PC-9 (cell line): ENCODE data around the gene RASAL2. TPM values are rescaled to one million over a fixed set of nuclear protein-coding genes. Genes with fewer than 3 reads are reported as not detected.

Experiments
- BruUV-seq: library from RNA; stranded (reverse); fragments of 400-500 nt; replicated peaks from 2 replicates; lab custom pipeline; 2021; lab: Mats Ljungman, UMichigan
- CTCF ChIA-PET: fragments of 300-600 bp; sonication (Branson Sonifier 250); formaldehyde crosslinking; loops from one replicate; lab custom pipeline; 2022; ENCODE audit warnings: antibody characterized with exemption; lab: Charles Lee
- POLR2A ChIA-PET: fragments of 300-600 bp; sonication (Branson Sonifier 250); formaldehyde crosslinking; loops from one replicate; lab custom pipeline; 2022; ENCODE audit warnings: antibody characterized with exemption; ENCODE audit not compliant: unreplicated experiment; lab: Charles Lee
- DNase-seq, 2 experiments: peaks; one replicate each; pipeline versions ENCODE4 v3.0.0 to v3.0.0-alpha.2; 2015 to 2022; ENCODE audit warnings: mixed read lengths in 1 of 2
- H2AFZ ChIP-seq: fragments of 200-600 bp; sonication (generic); 2 replicates; pipeline ENCODE4 v1.8.1; 2017; ENCODE audit warnings: antibody characterized with exemption
- H3F3A ChIP-seq: fragments of 200-600 bp; sonication (generic); 2 replicates; pipeline ENCODE4 v1.8.1; 2017; ENCODE audit warnings: antibody characterized with exemption, mild to moderate bottlenecking, low read depth; ENCODE audit not compliant: insufficient read depth
- H3K27ac ChIP-seq: fragments of 200-600 bp; sonication (generic); 2 replicates; pipeline ENCODE4 v1.6.1; 2016; ENCODE audit warnings: mixed run types
- H3K27me3 ChIP-seq: fragments of 200-600 bp; sonication (generic); 2 replicates; pipeline ENCODE4 v1.6.1; 2016; ENCODE audit warnings: low read depth, mixed run types; ENCODE audit not compliant: insufficient read depth
- H3K36me3 ChIP-seq: fragments of 200-600 bp; sonication (generic); 2 replicates; pipeline ENCODE4 v1.6.1; 2016; ENCODE audit warnings: low read depth, mixed run types
- H3K4me1 ChIP-seq: fragments of 200-600 bp; sonication (generic); replicated peaks from 2 replicates; pipeline ENCODE4 v1.6.1; 2016; ENCODE audit warnings: mixed run types; ENCODE audit not compliant: insufficient read depth
- H3K4me2 ChIP-seq: fragments of 200-600 bp; sonication (generic); 2 replicates; pipeline ENCODE4 v1.6.1; 2017; ENCODE audit warnings: mixed run types
- H3K4me3 ChIP-seq: fragments of 200-600 bp; sonication (generic); 2 replicates; pipeline ENCODE4 v1.6.1; 2016; ENCODE audit warnings: mixed run types
- H3K79me2 ChIP-seq: fragments of 200-600 bp; sonication (generic); 2 replicates; pipeline ENCODE4 v1.6.1; 2017; ENCODE audit warnings: low read depth, mixed run types
- H3K9me2 ChIP-seq: fragments of 200-600 bp; sonication (generic); 2 replicates; pipeline ENCODE4 v1.8.1; 2017; ENCODE audit warnings: mild to moderate bottlenecking; ENCODE audit not compliant: insufficient read depth
- H3K9me3 ChIP-seq: fragments of 200-600 bp; sonication (generic); 2 replicates; pipeline ENCODE4 v1.8.1; 2016; ENCODE audit warnings: low read depth; ENCODE audit not compliant: insufficient read depth
- H4K20me1 ChIP-seq: fragments of 200-600 bp; sonication (generic); 2 replicates; pipeline ENCODE4 v1.8.1; 2017; ENCODE audit not compliant: insufficient read depth
- EZH2 ChIP-seq: fragments of 200-600 bp; sonication (generic); IDR thresholded peaks from 2 replicates; pipeline ENCODE4 v1.8.0; 2017; ENCODE audit warnings: antibody characterized with exemption, low read depth
- intact Hi-C: fragments of 100-400 bp; cut with micrococcal nuclease; formaldehyde crosslinking; loops from one replicate; pipeline ENCODE4 v1.10.0; 2022; ENCODE audit not compliant: unreplicated experiment
- total RNA-seq: library from RNA; stranded (reverse); gene quantifications from 2 replicates; pipeline ENCODE4 v1.2.3, GENCODE V29; 2021
- TF ChIP-seq, protein P1 (sequence below): fragments of 200-600 bp; sonication (generic); conservative IDR thresholded peaks from 2 replicates; pipeline ENCODE4 v1.6.1; 2017; ENCODE audit warnings: mixed run types, antibody characterized with exemption, mild to moderate bottlenecking, moderate library complexity

Gene RASAL2
- total RNA-seq, 1 experiment from 2014 or later, result 54.1 TPM

DNA sequence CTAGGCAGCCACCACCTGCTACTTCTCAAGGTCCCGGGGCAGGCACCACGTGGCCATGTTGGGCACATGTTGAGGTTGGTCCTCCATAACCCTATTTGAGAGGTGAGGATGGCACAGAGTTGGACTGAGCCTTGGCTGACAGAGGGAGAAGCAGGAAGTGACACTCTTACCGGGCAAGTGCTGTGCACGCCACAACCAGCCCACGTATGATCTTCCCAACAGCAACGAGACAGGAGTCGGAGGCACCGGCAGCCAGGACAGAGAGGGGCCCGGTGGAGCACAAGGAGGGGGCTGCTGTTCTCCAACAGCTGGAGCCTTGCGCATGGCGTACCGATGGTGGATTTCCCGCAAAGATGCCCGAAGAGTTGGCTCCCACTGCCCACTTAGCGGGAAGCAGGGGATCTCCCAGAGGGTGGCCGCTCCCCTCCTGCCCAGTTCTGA lies 399.4 kb downstream of the RASAL2 start:
- Histone ChIP-seq H2AFZ (no peak overlapping the region), H3K79me2 (no peaks in the 10 kb centered on the region), H3K36me3 (no peaks in the 10 kb centered on the region), H3K9me3 (no peaks in the 10 kb centered on the region), H3K9me2 (no peaks in the 10 kb centered on the region), H3K4me3 (no peak overlapping the region), H3K4me2 (no peak overlapping the region), H3F3A (no peaks in the 10 kb centered on the region), H3K27ac (no peak overlapping the region), H3K27me3 (no peaks in the 10 kb centered on the region), H4K20me1 (no peaks in the 10 kb centered on the region), H3K4me1 (no peaks in the 10 kb centered on the region)
- CTCF ChIA-PET, result no interaction called here
- intact Hi-C loops, result no loop called here
- no peak for DNase-seq
- no TSS peak for BruUV-seq
- no peak for TF ChIP-seq EZH2
- TF ChIP-seq, protein P1, sequence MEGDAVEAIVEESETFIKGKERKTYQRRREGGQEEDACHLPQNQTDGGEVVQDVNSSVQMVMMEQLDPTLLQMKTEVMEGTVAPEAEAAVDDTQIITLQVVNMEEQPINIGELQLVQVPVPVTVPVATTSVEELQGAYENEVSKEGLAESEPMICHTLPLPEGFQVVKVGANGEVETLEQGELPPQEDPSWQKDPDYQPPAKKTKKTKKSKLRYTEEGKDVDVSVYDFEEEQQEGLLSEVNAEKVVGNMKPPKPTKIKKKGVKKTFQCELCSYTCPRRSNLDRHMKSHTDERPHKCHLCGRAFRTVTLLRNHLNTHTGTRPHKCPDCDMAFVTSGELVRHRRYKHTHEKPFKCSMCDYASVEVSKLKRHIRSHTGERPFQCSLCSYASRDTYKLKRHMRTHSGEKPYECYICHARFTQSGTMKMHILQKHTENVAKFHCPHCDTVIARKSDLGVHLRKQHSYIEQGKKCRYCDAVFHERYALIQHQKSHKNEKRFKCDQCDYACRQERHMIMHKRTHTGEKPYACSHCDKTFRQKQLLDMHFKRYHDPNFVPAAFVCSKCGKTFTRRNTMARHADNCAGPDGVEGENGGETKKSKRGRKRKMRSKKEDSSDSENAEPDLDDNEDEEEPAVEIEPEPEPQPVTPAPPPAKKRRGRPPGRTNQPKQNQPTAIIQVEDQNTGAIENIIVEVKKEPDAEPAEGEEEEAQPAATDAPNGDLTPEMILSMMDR, result no peak
- POLR2A ChIA-PET, result no interaction called here

DNA sequence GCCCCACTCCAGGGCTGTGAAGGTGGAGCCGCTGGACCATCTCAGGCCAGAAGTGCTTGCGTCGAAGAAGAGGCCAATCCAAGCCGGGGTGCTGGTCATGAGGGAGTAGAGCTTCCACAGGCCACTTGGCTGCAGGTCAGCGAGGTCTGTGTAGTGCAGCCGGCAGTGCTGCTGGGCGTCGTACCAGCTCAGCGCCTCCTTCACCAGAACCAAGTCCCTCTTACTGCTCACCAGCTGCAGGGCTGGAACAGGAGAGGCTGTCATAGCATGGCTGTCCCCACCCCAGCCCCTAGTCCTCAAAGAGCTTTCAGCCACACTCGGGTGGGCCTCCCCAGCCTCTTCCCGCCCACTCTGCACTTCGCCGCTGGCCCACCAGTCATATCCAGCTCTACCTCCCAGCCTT lies 400.7 kb downstream of the RASAL2 start:
- POLR2A ChIA-PET, result no interaction called here
- no peak for DNase-seq
- intact Hi-C loops, result no loop called here
- no TSS peak for BruUV-seq
- CTCF ChIA-PET, result interaction anchor here (0.6 to 1.1 kb wide), 2 partner anchors 9 to 441 kb away, joined by 3 to 4 read pairs; no protein-coding TSS in a partner anchor
- Histone ChIP-seq H3K79me2 (no peaks in the 10 kb centered on the region), H3K27ac (no peak overlapping the region), H3K9me2 (no peaks in the 10 kb centered on the region), H2AFZ (no peak overlapping the region), H3K4me2 (no peak overlapping the region), H3K27me3 (no peaks in the 10 kb centered on the region), H3K4me3 (no peak overlapping the region), H3K4me1 (no peaks in the 10 kb centered on the region), H3K9me3 (no peaks in the 10 kb centered on the region), H3K36me3 (no peaks in the 10 kb centered on the region), H4K20me1 (no peaks in the 10 kb centered on the region), H3F3A (peaks cover 3% of the 10 kb centered on the region; the same call in 1 of the 2 replicates)
- TF ChIP-seq, protein P1, result no peak

DNA sequence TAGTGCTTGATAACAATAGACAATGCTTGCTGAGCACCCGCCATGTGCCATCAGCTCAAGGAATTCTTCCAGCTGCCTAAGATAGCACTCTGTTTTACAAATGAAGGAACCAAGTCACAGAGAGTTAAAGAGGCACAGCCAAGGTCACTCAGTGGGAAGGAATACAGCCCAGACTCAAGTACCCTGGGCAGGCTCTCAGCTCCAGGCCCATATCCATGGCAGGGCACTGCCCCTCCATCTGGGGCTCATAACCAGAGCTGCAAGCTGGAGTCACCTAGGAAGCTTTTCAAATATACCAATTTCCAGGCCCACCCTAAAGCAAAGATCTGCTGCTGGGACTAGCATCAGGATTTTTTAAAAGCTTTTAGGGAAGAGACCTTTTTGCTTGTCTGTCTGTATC lies 401.3 kb downstream of the RASAL2 start:
- DNase-seq, result no peak
- ChIA-PET POLR2A (interaction anchor here (0.7 kb wide), 1 partner anchor 16 kb away, joined by 4 read pairs; no protein-coding TSS in a partner anchor), CTCF (interaction anchor here (1.1 kb wide), 1 partner anchor 9 kb away, joined by 4 read pairs; no protein-coding TSS in a partner anchor)
- no TSS peak for BruUV-seq
- Histone ChIP-seq H3K9me3 (no peaks in the 10 kb centered on the region), H3K27me3 (no peaks in the 10 kb centered on the region), H4K20me1 (no peaks in the 10 kb centered on the region), H3K36me3 (no peaks in the 10 kb centered on the region), H3K4me1 (no peaks in the 10 kb centered on the region), H3K79me2 (no peaks in the 10 kb centered on the region), H3K9me2 (no peaks in the 10 kb centered on the region), H3F3A (peaks cover 3% of the 10 kb centered on the region; the same call in 1 of the 2 replicates), H2AFZ (no peak overlapping the region), H3K4me3 (no peak overlapping the region), H3K4me2 (no peak overlapping the region), H3K27ac (no peak overlapping the region)
- TF ChIP-seq, protein P1, result no peak
- TF ChIP-seq EZH2, result no peak
- intact Hi-C loops, result no loop called here
